IMR-90 (cell line): ENCODE data around the gene CRISP2. TPM values are rescaled to one million over a fixed set of nuclear protein-coding genes. Genes with fewer than 3 reads are reported as not detected.

Source experiments
- ATAC-seq: fragments of 200-7000 bp; cut with Tn5 transposase; 2 replicates; pipeline ENCODE4 v1.9.1; 2020; ENCODE audit warnings: low read depth, mild to moderate bottlenecking, moderate library complexity
- BruUV-seq: library from RNA; stranded (reverse); fragments of 400-500 nt; replicated peaks from 2 replicates; lab custom pipeline; 2021; lab: Mats Ljungman, UMichigan
- CTCF ChIA-PET: fragments of 300-600 bp; formaldehyde crosslinking; extraction: SDS; loops from one replicate; lab custom pipeline; 2021; ENCODE audit warnings: antibody characterized with exemption; lab: Yijun Ruan, JAX
- POLR2A ChIA-PET: fragments of 300-600 bp; sonication (Branson Sonifier 250); formaldehyde crosslinking; loops from one replicate; lab custom pipeline; 2022; ENCODE audit warnings: antibody characterized with exemption; ENCODE audit not compliant: unreplicated experiment; lab: Charles Lee
- DNase-seq: peaks from one replicate; pipeline ENCODE4 v3.0.0; 2013
- H2AFZ ChIP-seq: replicated peaks from 2 replicates; pipeline ENCODE3; 2013; ENCODE audit warnings: low read length, mild to moderate bottlenecking; ENCODE audit not compliant: poor library complexity
- H2AK5ac ChIP-seq: 2 replicates; pipeline ENCODE4 v1.6.1; 2013; ENCODE audit warnings: low read depth, low read length, inconsistent platforms
- H2AK9ac ChIP-seq: replicated peaks from 2 replicates; pipeline ENCODE3; 2013; ENCODE audit warnings: mild to moderate bottlenecking, low read depth, low read length, moderate library complexity; ENCODE audit not compliant: poor library complexity
- H2BK120ac ChIP-seq: 2 replicates; pipeline ENCODE4 v1.6.1; 2013; ENCODE audit warnings: low read depth, low read length, inconsistent platforms
- H2BK15ac ChIP-seq: 3 replicates; pipeline ENCODE4 v1.6.1; 2013; ENCODE audit warnings: low read depth, low read length, inconsistent platforms
- H2BK20ac ChIP-seq: 2 replicates; pipeline ENCODE4 v1.6.1; 2013; ENCODE audit warnings: low read depth, mild to moderate bottlenecking, inconsistent platforms, low read length, moderate library complexity
- H2BK5ac ChIP-seq: 2 replicates; pipeline ENCODE4 v1.6.1; 2013; ENCODE audit warnings: mild to moderate bottlenecking, low read depth, low read length, inconsistent platforms; ENCODE audit not compliant: poor library complexity, severe bottlenecking
- H3K14ac ChIP-seq: replicated peaks from 2 replicates; pipeline ENCODE4 v1.6.1; 2013; ENCODE audit warnings: low read depth, low read length, inconsistent platforms
- H3K18ac ChIP-seq: 2 replicates; pipeline ENCODE4 v1.6.1; 2013; ENCODE audit warnings: low read depth, low read length, control low read depth
- H3K23ac ChIP-seq: 2 replicates; pipeline ENCODE4 v1.6.1; 2013; ENCODE audit warnings: low read depth, low read length, inconsistent platforms
- H3K27ac ChIP-seq: 2 replicates; pipeline ENCODE4 v1.5.1; 2013; ENCODE audit warnings: mild to moderate bottlenecking, control low read depth, low read length; ENCODE audit not compliant: insufficient read depth
- H3K27me3 ChIP-seq: 2 replicates; pipeline ENCODE4 v1.6.1; 2013; ENCODE audit warnings: low read length; ENCODE audit not compliant: control insufficient read depth, insufficient read depth
- H3K36me3 ChIP-seq: 2 replicates; pipeline ENCODE4 v1.6.1; 2013; ENCODE audit warnings: low read length, mixed read lengths; ENCODE audit not compliant: control insufficient read depth, insufficient read depth
- H3K4ac ChIP-seq: 2 replicates; pipeline ENCODE4 v1.6.1; 2013; ENCODE audit warnings: low read depth, low read length, inconsistent platforms
- H3K4me1 ChIP-seq: 2 replicates; pipeline ENCODE4 v1.6.1; 2013; ENCODE audit warnings: low read length, mixed read lengths; ENCODE audit not compliant: control insufficient read depth, insufficient read depth
- H3K4me2 ChIP-seq: 2 replicates; pipeline ENCODE4 v1.6.1; 2013; ENCODE audit warnings: low read depth, mild to moderate bottlenecking, control low read depth, low read length, moderate library complexity
- H3K4me3 ChIP-seq: 2 replicates; pipeline ENCODE4 v1.5.1; 2013; ENCODE audit warnings: low read depth, mild to moderate bottlenecking, control low read depth, low read length, moderate library complexity; ENCODE audit not compliant: insufficient read depth
- H3K56ac ChIP-seq: 2 replicates; pipeline ENCODE4 v1.6.1; 2013; ENCODE audit warnings: low read length, inconsistent platforms; ENCODE audit not compliant: insufficient read depth; ENCODE audit errors: extremely low read depth
- H3K79me1 ChIP-seq, 2 experiments: 2 replicates each; pipeline ENCODE4 v1.6.1; 2013; ENCODE audit warnings: low read length in 2 of 2, inconsistent platforms in 1 of 2, low read depth in 1 of 2
- H3K9ac ChIP-seq: 2 replicates; pipeline ENCODE4 v1.6.1; 2013; ENCODE audit warnings: low read depth, low read length, control low read depth
- H3K9me1 ChIP-seq: 2 replicates; pipeline ENCODE4 v1.6.1; 2013; ENCODE audit warnings: low read length, inconsistent platforms; ENCODE audit not compliant: insufficient read depth
- H3K9me3 ChIP-seq: 2 replicates; pipeline ENCODE4 v1.6.1; 2013; ENCODE audit warnings: low read length; ENCODE audit not compliant: control insufficient read depth, insufficient read depth
- H4K20me1 ChIP-seq: 2 replicates; pipeline ENCODE4 v1.6.1; 2013; ENCODE audit warnings: low read length, inconsistent platforms; ENCODE audit not compliant: insufficient read depth
- H4K5ac ChIP-seq: 2 replicates; pipeline ENCODE4 v1.6.1; 2013; ENCODE audit warnings: mild to moderate bottlenecking, low read depth, low read length, control low read depth
- H4K8ac ChIP-seq, 2 experiments: 2 replicates each; pipeline ENCODE4 v1.6.1; 2013; ENCODE audit warnings: low read depth in 2 of 2, low read length in 2 of 2, control low read depth in 1 of 2, inconsistent platforms in 1 of 2
- H4K91ac ChIP-seq: 2 replicates; pipeline ENCODE4 v1.6.1; 2013; ENCODE audit warnings: low read depth, low read length, inconsistent platforms; ENCODE audit not compliant: insufficient read depth
- CHD1 ChIP-seq: IDR thresholded peaks from 2 replicates; pipeline ENCODE4 v1.6.1; 2012; ENCODE audit warnings: low read depth, low read length, improper control_type of control experiment
- FOS ChIP-seq: fragments of 150-350 bp; IDR thresholded peaks from 2 replicates; pipeline ENCODE4 v1.6.1; 2016; ENCODE audit warnings: low read depth, low read length
- MXI1 ChIP-seq: IDR thresholded peaks from 2 replicates; pipeline ENCODE4 v1.6.1; 2012; ENCODE audit warnings: low read depth, mild to moderate bottlenecking, low read length, moderate library complexity, borderline replicate concordance
- RFX5 ChIP-seq: IDR thresholded peaks from 2 replicates; pipeline ENCODE4 v1.8.0; 2012; ENCODE audit warnings: low read depth, mild to moderate bottlenecking, low read length, moderate library complexity
- WGBS, 2 experiments: methylation state at CpG; one replicate each; pipeline versions ENCODE4 v1.1.5 to v1.1.7; 2013; ENCODE audit warnings: missing lambda C conversion rate in 2 of 2; ENCODE audit not compliant: insufficient read length in 1 of 2; ENCODE audit errors: extremely low coverage in 2 of 2; 5-methylcytosine and 5-hydroxymethylcytosine counted together
- dilution Hi-C: fragments of 300-500 bp; cut with HindIII; formaldehyde crosslinking; loops from one replicate; pipeline ENCODE4 v1.14.3; 2018; ENCODE audit warnings: low sequenced_read_pairs; ENCODE audit not compliant: unreplicated experiment
- in situ Hi-C: fragments of 300-500 bp; cut with MboI; formaldehyde crosslinking; loops from 3 replicates; pipeline ENCODE4 v1.14.3; 2019; ENCODE audit warnings: low sequenced_read_pairs, inconsistent platforms, mixed read lengths
- intact Hi-C: fragments of 100-400 bp; cut with micrococcal nuclease; formaldehyde crosslinking; loops from 2 replicates; pipeline ENCODE4 v1.10.0; 2022
- polyA plus RNA-seq, 3 experiments: library from polyadenylated mRNA; depleted of rRNA; stranded (reverse); fragments of >200 nt; gene quantifications; 2 replicates each; pipeline ENCODE4 v1.2.3, GENCODE V29; 2012; ENCODE audit warnings: low replicate concordance in 1 of 3
- total RNA-seq: library from RNA; depleted of rRNA; stranded (reverse); fragments of >200 nt; gene quantifications from 2 replicates; pipeline ENCODE4 v1.2.3, GENCODE V29; 2012

CRISP2 gene
- total and polyA plus RNA-seq, 2 of the 4 experiments (the other 2 are of a cell fraction), result not detected

GRCh38 chr6:49743429-49743828, 30.1 kb upstream of the CRISP2 start:
- ChIA-PET CTCF (no interaction called here), POLR2A (no interaction called here)
- H4K20me1 ChIP-seq, result no peaks in the 10 kb centered on the region
- no peak overlapping the region for H3K56ac ChIP-seq
- H3K27me3 ChIP-seq, result no peaks in the 10 kb centered on the region
- H3K18ac ChIP-seq, result no peak overlapping the region
- no peak overlapping the region for H2AK5ac ChIP-seq
- H3K4me2 ChIP-seq, result no peak overlapping the region
- ATAC-seq (no peak), DNase-seq (no peak)
- H4K5ac ChIP-seq, result no peak overlapping the region
- H3K79me1 ChIP-seq, result no peaks in the 10 kb centered on the region
- no peak overlapping the region for H3K14ac ChIP-seq
- H2BK15ac ChIP-seq, result no peak overlapping the region
- no peak overlapping the region for H2BK5ac ChIP-seq
- no peak overlapping the region for H2AFZ ChIP-seq
- BruUV-seq, result no TSS peak
- no peaks in the 10 kb centered on the region for H3K4me1 ChIP-seq
- no peaks in the 10 kb centered on the region for H3K36me3 ChIP-seq
- no peak overlapping the region for H3K23ac ChIP-seq
- H4K8ac ChIP-seq, result no peak overlapping the region
- H3K9ac ChIP-seq, result no peak overlapping the region
- H2BK120ac ChIP-seq, result no peak overlapping the region
- no peak overlapping the region for H2AK9ac ChIP-seq
- H3K9me1 ChIP-seq, result no peaks in the 10 kb centered on the region
- intact Hi-C loops (no loop called here), dilution Hi-C loops (no loop called here), in situ Hi-C loops (no loop called here)
- H3K4me3 ChIP-seq, result no peak overlapping the region
- no peaks in the 10 kb centered on the region for H3K9me3 ChIP-seq
- TF ChIP-seq CHD1 (no peak), FOS (no peak), MXI1 (no peak), RFX5 (no peak)
- WGBS, 2 experiments, result no CpG with 5 or more reads among the region's 4 CpGs
- H3K27ac ChIP-seq, result no peak overlapping the region
- H3K4ac ChIP-seq, result no peak overlapping the region
- no peak overlapping the region for H4K91ac ChIP-seq
- no peak overlapping the region for H2BK20ac ChIP-seq
